Fibroblast of pulmonary artery (primary cell): ENCODE measurements around the gene GJD3.

Source experiments
- DNase-seq: peaks from one replicate; pipeline ENCODE4 v3.0.0-alpha.2; 2010; ENCODE audit warnings: low read depth
- H3K4me3 ChIP-seq: replicated peaks from 2 replicates; pipeline ENCODE4 v1.5.1; 2011; ENCODE audit warnings: low read depth, mild to moderate bottlenecking, control low read depth, low read length, moderate library complexity
- CTCF ChIP-seq: IDR thresholded peaks from 2 replicates; pipeline ENCODE4 v1.5.1; 2011; ENCODE audit warnings: mild to moderate bottlenecking, control low read depth, low read length, inconsistent platforms; ENCODE audit errors: missing control alignments

GJD3 gene

GRCh38 chr17:40349477-40349894, 15.1 kb downstream of the GJD3 start:
- no peak for TF ChIP-seq CTCF
- no peak for DNase-seq
- H3K4me3 ChIP-seq = no peak overlapping the region

- no peak for DNase-seq
- TF ChIP-seq CTCF = no peak
- no peak overlapping the region for H3K4me3 ChIP-seq
These were observed 15.7 kb downstream of the GJD3 start for GRCh38 chr17:40348562-40349476.

GRCh38 chr17:40348136-40348504, 16.4 kb downstream of the GJD3 start:
- no peak for TF ChIP-seq CTCF
- peak overlapping the region; percentile 19 for H3K4me3 ChIP-seq
- no peak for DNase-seq

- DNase-seq = no peak
- no peak for TF ChIP-seq CTCF
- H3K4me3 ChIP-seq = peak overlapping the region; percentile 27
These were observed 17.0 kb downstream of the GJD3 start for GRCh38 chr17:40347319-40348135.

- H3K4me3 ChIP-seq = peak overlapping the region; percentile 27
These were observed 17.8 kb downstream of the GJD3 start for GRCh38 chr17:40346765-40347158.

More at GRCh38 chr17:40346765-40347158, 17.8 kb downstream of the GJD3 start:
- DNase-seq = no peak
- no peak for TF ChIP-seq CTCF
